NCI-H2196 treated with DMSO at 0.1 percent for 48 hours (cell line): ENCODE results near the gene CARD11.
"Not testable (repeated sequence)": the region's sequence is repeated elsewhere in the genome, so short reads cannot be mapped to it uniquely, and the experiment has no call there.

ENCODE experiments used
- DNase-seq: peaks from one replicate; lab custom pipeline; 2025; ENCODE audit not compliant: unreplicated experiment; lab: John Stamatoyannopoulos, UW

CARD11 gene

DNA sequence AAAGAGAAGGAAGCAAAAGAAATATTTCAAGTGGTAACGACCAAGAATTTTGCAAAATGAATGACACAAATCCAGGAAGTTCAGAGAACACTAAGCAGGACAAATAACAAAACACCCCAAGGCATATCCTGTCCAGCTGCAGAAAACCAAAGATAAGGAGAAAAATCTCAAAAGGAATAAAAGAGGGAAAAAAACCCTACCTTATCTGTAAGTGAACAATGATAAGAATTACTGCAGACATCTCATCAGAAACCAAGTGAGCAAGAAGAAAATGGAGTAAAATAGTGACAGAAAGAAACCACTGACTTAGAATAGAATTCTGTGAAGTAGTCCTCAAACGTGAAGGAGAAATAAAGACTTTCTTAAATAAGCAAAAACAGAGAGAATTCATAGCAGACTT is 21.8 kb downstream of the CARD11 start:
- DNase-seq: no peak

DNA sequence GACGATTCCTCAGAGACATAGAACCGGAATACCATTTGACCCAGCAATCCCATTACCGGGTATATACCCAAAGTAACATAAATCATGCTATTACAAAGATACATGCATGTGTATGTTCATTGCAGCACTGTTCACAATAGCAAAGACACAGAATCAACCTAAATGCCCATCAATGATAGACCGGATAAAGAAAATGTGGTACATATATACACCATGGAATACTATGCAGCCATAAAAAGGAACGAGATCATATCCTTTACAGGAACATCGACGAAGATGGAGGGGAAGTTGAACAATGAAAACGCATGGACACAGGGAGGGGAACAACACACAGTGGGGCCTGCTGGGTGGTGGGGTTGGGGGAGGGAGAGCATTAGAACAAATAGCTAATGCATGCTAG is 22.4 kb downstream of the CARD11 start:
- not testable (repeated sequence) for DNase-seq

- no peak for DNase-seq
Observed at GRCh38 chr7:3020416-3020815, 23.3 kb downstream of the CARD11 start.

DNA sequence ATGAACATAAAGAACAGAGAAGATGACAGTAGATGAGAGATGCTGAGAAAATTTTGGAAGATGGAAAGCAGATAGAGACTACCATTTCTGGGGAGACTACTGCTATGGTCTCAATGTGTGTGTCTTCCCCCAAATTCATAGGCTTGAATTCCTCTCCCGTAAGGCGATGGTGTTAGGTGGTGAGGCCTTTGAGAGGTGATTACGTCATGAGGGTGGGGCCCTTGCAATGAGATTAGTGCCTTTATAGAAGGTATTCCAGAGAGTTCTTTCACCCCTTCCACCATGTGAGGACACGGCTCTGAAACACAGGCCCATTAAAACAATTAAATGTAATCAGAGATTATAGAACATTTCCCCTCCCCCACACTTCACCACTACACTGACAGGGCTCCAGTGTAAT is 23.9 kb downstream of the CARD11 start:
- no peak for DNase-seq

GRCh38 chr7:3013975-3014792 is 29.5 kb downstream of the CARD11 start:
- DNase-seq: no peak

DNA sequence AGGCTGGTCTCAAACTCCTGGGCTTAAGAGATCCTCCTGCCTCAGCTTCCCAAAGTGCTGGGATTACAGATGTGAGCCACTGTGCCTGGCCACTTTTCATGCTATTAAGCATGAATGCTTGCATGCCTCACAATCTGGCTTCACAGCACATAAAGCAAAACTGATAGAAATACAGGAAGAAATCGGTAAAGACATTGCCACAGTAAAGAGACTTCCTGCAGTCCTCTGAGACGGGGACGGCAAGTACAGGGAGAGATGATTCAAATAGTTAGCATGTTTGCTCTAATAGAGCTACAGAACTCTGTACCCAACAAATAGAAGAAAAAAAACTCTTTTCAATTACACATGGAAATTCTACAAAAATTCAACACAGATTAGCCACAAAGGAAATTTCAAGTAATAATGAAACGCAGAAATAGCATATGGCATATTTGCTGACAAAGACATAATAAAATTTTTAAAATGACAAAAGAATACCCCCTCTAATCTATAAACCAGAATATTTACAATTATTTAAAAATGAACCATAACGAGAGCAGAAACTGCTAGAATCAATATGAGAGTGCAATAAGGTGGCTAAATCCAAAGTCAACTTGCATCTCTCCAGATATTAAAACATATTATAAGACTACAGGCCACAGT is 32.3 kb downstream of the CARD11 start:
- DNase-seq: no peak

GRCh38 chr7:3010161-3010560 is 33.5 kb downstream of the CARD11 start:
- DNase-seq: no peak

DNA sequence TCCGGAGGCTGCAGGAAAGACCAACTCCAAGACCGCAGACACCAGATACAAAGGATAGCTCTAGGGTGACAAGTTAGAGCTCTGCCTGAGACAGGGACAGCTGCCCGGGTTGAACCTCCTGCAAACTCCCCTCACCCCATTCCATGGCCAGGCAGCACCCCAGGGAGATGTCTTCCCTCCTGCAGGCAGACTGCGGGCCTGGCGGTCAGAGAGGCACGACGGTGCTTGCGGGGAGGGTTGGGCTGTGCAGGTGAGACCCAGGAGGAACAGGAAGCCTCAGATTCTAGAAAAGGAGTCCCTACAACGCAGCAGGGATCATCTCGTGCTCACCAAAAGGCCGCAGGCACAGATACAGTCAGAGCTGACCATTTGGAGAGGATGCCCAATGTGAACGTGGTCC is 34.6 kb downstream of the CARD11 start:
- no peak for DNase-seq

DNA sequence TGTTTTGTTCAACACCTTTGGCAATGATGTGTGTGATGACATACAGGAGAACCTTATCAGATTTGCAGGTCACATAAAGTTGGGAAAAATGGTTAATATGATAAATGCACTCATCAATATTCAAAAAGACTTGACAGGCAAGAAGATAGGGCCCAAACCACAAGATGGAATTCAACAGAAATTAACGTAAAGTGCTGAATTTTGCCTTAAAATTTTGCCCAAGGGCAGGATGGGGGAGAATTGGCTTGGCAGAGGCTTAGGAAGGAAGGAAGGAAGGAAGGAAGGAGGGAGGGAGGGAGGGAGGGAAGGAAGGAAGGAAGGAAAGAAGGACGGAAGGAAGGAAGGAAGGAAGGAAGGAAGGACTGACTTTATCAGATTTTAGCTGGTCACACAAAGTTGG is 35.3 kb downstream of the CARD11 start:
- no peak for DNase-seq

DNA sequence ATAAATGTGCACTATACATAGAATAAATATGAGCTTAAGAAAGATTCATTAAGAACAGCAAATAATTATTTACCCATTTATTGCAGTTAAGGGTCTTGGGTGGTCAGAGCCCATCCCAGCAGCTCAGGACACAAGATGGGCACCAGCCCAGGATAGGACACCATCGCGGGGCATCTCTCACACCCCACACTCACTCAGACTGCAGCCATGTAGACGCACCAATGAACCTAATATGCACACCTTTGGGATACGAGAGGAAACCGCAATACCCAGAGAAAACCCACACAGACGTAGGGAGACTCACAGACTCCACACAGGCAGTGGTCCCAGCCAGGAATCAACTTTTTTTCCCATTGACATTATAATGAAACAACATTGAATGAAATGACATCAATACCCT is 36.0 kb downstream of the CARD11 start:
- DNase-seq: no peak

GRCh38 chr7:3005257-3005656 is 38.4 kb downstream of the CARD11 start:
- DNase-seq: no peak

GRCh38 chr7:3003936-3004335 is 39.7 kb downstream of the CARD11 start:
- no peak for DNase-seq

GRCh38 chr7:3002631-3003030 is 41.0 kb downstream of the CARD11 start:
- no peak for DNase-seq

- DNase-seq: no peak
Observed at GRCh38 chr7:3000566-3000965, 43.1 kb downstream of the CARD11 start.

GRCh38 chr7:2999078-2999500 is 44.6 kb downstream of the CARD11 start:
- DNase-seq: no peak

DNA sequence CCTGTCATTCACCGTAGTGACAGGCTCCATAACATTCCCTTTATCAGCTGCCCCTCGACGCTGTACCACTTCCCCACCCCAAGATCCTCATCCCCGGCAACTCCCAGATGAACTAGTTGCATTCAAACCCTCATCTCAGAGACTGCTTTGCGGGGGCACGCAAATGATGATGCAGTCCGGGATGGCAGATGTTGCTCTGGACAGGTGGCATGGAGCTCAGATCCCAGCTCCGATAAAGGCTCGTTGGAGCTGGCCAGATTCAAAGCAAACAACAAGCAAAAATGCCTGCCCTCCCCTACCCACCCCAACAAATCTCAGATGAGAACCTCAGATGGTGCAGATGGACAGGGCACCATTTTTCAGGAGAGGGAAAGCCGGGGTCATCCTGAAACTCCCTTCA is 46.7 kb downstream of the CARD11 start:
- DNase-seq: no peak

GRCh38 chr7:2996141-2996540 is 47.5 kb downstream of the CARD11 start:
- DNase-seq: no peak

GRCh38 chr7:2993868-2994267 is 49.8 kb downstream of the CARD11 start:
- DNase-seq: no peak

DNA sequence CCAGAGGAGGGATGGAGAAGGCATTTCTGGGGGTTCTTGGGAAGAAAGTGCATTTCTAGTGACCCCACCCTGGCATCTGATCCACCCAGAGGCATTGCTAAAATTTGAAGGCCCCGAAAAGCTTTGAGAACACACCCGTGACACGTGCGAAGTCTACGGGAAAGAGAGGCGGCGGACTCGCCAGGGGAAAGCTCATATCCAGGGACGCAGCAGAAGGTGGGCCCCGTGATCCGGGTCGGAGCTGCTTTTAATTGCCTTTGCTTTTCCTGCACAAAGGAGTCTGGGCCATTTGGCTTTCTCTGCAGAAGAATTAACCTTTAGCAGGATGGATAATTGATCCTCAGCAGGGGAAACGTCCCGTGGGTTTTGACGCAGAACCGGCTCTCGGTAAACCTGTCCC is 50.3 kb downstream of the CARD11 start:
- no peak for DNase-seq

- no peak for DNase-seq
Observed at GRCh38 chr7:2990949-2991470, 52.7 kb downstream of the CARD11 start.

- DNase-seq: no peak
Observed at GRCh38 chr7:2986561-2986960, 57.1 kb downstream of the CARD11 start.

DNA sequence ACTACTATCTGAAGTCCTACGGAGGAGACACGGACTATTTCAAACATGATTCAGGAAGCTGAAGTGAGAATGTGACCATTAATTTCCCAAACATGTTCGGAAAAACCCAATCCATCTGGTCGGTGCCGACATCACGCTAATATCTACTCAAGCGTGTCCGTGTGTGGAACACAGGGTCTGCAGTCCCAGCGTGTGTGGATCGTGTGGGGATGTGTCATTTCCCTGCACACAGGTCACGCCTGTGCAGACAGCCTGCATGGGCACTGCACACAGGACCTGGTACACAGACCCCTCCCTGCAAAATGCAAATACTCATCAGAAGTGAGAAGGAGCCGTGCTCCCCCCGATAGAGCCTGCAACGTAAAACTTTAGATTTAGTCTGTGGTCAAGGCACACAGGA is 57.8 kb downstream of the CARD11 start:
- no peak for DNase-seq
